SK-N-MC (cell line): ENCODE results near the gene RBM5.

Experiments
- DNase-seq: peaks from one replicate; pipeline ENCODE4 v3.0.0-alpha.2; 2011; ENCODE audit warnings: low read depth, low spot score
- H3K27ac ChIP-seq: fragments of 200-600 bp; sonication (generic); 2 replicates; pipeline ENCODE4 v1.5.1; 2016; ENCODE audit warnings: mixed run types
- H3K36me3 ChIP-seq: fragments of 200-600 bp; sonication (generic); 2 replicates; pipeline ENCODE4 v1.6.1; 2017; ENCODE audit warnings: antibody characterized with exemption, low read length, mixed read lengths; ENCODE audit not compliant: insufficient read depth
- H3K4me3 ChIP-seq: fragments of 200-600 bp; sonication (generic); 2 replicates; pipeline ENCODE4 v1.5.1; 2016
- H3K9ac ChIP-seq: fragments of 200-600 bp; sonication (generic); 2 replicates; pipeline ENCODE4 v1.8.0; 2017; ENCODE audit warnings: mixed run types, mixed read lengths; ENCODE audit not compliant: insufficient read length
- H3K9me3 ChIP-seq: fragments of 200-600 bp; sonication (generic); 2 replicates; pipeline ENCODE4 v1.6.1; 2017; ENCODE audit warnings: low read depth, mild to moderate bottlenecking, antibody characterized with exemption, low read length, moderate library complexity, mixed read lengths
- EZH2 ChIP-seq: fragments of 200-600 bp; sonication (generic); IDR thresholded peaks from one replicate; pipeline ENCODE4 v1.6.1; 2017; ENCODE audit warnings: antibody characterized with exemption
- FOXP2 ChIP-seq: optimal IDR thresholded peaks from 2 replicates; pipeline ENCODE3; 2011; ENCODE audit warnings: mild to moderate bottlenecking, moderate library complexity; ENCODE audit not compliant: insufficient read depth; ENCODE audit errors: extremely low read length, control extremely low read depth
- POLR2AphosphoS5 ChIP-seq: IDR thresholded peaks from 2 replicates; pipeline ENCODE4 v1.6.1; 2012; ENCODE audit warnings: mild to moderate bottlenecking, low read depth, low read length, borderline replicate concordance

RBM5 gene

DNA sequence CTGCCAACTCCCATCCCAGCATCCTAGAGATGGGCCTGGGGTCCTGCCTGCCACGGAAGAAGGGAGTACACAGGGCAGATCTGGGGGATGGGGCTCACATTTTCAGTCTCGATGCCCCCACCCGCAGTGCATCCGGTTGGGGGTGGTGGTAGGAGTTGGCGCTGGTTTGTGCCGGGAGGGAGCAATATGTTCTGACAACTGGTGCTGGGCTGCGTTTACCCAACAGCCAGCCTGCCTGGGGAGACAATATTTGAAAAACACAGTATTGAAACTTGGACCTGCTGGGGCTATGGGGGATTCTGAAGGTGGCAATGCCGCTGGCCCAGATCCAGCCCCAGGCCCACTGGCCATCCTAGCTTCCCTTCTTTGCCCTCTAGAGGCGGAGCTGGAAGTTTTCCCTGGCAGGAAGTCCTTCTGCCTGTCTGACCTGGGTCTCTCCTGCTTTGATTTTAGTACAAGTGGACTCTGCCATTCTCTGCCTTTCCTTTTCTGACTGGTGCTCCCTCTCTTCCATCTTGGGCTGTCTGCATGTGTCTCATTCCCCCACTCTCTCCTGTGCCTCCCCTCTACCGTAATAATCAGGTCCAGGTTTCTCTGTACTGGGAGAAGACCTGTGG, 69.9 kb downstream of the RBM5 start:
- TF ChIP-seq FOXP2 (no peak), EZH2 (no peak), POLR2AphosphoS5 (no peak)
- H3K36me3 ChIP-seq = no peaks in the 10 kb centered on the region
- no peak for DNase-seq
- no peaks in the 10 kb centered on the region for H3K9me3 ChIP-seq
- H3K4me3 ChIP-seq = no peak overlapping the region
- H3K9ac ChIP-seq = no peak overlapping the region
- H3K27ac ChIP-seq = no peak overlapping the region

DNA sequence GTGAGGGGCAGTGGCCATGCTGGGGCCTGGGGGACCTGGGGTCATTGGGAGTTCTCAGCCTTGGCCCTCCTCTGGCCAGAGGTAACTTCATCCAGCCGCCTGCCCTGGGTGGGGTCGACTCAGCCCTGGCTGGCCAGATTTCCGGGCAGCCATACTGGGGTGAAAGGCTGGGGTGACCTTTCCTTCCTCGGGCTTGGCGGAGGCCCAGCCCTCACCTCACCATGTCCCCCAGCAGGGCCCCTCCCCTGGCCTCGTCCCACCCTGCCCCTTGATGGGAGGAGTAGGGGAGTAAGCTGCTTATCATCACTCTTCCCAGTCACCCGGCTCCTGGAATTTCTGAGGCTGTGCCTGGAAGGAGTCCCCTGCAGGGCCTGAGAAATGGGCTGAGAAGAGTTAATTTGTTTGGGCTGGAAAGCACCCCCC, 71.9 kb downstream of the RBM5 start:
- Histone ChIP-seq H3K36me3 (no peaks in the 10 kb centered on the region), H3K4me3 (no peak overlapping the region), H3K9ac (no peak overlapping the region), H3K27ac (no peak overlapping the region), H3K9me3 (no peaks in the 10 kb centered on the region)
- no peak for DNase-seq
- TF ChIP-seq FOXP2 = no peak
- TF ChIP-seq EZH2 = no peak
- no peak for TF ChIP-seq POLR2AphosphoS5

DNA sequence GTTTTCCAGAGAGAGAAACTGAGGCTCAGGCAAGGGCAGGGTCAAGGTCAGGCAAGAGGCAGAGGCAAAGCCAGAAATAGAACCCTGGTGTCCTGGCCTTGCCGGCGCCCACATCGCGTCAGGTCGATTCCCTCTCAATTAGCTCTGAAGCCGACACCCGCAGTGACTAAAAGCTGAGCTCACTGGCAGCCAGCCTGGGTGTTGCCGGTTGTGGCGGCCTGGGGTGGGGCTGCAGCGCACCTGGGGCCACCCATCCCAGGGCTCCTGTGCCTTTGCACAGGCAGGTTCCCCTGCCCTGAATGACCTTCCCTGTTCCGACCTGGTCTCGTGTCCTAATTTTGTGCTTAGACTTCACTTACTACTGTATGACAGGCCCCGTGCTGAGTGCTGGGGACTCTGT, 72.6 kb downstream of the RBM5 start:
- Histone ChIP-seq H3K4me3 (no peak overlapping the region), H3K9ac (no peak overlapping the region), H3K9me3 (no peaks in the 10 kb centered on the region), H3K36me3 (no peaks in the 10 kb centered on the region), H3K27ac (no peak overlapping the region)
- DNase-seq = no peak
- TF ChIP-seq FOXP2 (no peak), POLR2AphosphoS5 (no peak), EZH2 (no peak)

DNA sequence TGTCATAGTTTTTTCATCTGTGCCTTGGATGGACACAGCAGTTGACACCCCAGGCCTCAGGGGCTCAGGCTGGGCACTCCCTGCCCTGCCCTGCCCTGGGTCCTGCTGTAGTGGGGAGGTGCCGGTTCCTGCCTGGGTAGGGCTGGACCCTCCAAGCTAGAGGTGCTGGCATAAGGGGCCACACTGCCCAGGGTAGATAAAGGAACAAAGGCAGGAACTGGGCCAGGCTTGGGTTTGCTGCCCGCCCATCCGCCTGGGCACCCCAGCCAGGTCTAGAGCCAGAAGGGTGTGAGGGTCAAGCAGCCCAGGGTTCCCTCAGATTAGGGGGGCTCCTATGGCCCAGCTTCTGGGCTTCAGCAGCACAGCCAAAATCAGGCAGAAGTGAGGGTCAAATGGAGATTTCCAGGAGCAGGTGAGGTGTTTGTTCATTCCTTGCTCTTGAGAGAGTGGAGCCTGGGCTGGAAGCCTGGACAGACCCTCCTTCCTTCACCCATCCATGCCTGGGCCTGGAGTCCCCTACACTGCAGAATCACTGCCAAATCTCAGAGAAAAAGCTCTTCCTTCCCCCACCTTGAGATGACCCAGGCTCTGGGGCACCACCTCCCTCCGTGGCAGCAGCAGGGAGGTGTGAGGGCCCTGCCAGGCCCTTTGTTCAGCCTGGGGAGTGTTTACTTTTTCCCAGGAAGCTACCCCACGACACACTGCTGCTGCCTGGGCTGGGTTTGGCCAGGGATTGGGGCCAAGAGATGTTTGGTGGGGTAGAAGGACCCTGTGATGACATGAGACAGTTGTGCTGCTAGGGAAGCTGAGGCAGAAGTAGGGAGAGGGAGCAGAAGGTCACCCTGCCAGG, 73.5 kb downstream of the RBM5 start:
- H3K9ac ChIP-seq = no peak overlapping the region
- DNase-seq = no peak
- H3K4me3 ChIP-seq = no peak overlapping the region
- H3K27ac ChIP-seq = no peak overlapping the region
- TF ChIP-seq EZH2 (no peak), FOXP2 (no peak), POLR2AphosphoS5 (no peak)
- no peaks in the 10 kb centered on the region for H3K36me3 ChIP-seq
- no peaks in the 10 kb centered on the region for H3K9me3 ChIP-seq

DNA sequence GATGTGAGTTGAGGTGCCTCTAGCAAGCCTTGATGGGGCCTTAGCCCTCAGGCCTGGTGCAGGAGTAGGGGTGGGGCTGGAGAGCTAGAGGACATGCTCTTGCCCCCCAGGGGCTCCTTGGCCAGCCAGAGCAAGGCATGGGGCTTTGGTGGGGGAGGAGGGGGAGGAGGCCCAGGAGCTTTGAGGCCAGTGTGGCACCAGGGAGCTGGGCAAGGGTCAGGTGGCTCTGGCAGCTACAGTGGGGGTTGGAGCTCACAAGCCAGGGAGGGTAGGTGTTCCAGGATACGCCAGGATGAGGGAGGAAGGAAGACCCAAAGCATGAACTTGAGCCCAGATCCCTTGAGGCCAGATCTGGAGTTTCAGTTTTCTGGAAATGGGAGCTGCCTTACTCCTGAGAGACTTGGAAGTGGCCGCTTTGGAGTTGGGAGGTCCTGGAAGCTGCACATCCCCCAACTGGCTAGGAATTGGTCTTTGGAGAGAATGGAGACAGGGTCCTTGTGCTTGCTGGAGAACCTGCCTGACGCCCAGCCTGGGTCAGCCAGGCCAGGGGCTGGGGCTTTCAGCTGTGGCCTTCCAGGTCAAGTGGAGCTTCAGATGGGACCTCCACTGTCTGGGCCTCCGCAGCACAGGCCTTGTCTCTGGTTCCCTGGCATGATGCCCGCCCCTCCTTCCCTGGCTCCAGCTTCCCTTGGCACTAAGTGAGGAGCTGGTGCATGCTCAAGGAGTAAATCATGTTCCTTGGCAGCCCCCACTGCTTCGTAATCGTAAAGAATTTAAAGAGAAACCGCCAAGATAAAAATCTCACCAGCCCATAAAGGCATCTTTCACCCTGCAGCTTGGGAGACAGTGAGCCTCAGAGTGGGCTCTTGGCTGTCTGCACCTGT, 75.1 kb downstream of the RBM5 start:
- Histone ChIP-seq H3K27ac (no peak overlapping the region), H3K9ac (no peak overlapping the region), H3K9me3 (no peaks in the 10 kb centered on the region), H3K4me3 (no peak overlapping the region), H3K36me3 (no peaks in the 10 kb centered on the region)
- DNase-seq = no peak
- TF ChIP-seq EZH2 (no peak), POLR2AphosphoS5 (no peak), FOXP2 (no peak)

DNA sequence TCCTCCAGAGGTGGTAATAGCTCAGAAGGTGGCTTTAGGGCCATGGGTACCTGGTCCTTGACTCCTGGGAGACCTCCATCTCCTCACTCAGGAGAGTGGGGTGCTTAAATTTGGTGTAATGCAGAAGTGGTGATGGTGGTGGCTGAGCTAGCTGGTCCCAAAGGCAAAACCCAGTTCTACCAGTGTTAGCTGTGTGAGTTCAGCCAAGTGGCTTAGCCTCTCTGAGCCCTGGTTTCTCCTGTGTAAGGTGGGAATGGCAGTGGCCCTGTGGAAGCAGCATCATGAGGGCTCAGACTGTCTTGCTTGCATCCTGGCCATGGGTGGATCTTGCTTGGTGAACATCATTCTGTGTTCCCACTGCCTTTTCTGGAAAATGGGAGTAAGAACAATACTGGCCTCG, 75.8 kb downstream of the RBM5 start:
- DNase-seq = no peak
- no peak overlapping the region for H3K27ac ChIP-seq
- H3K36me3 ChIP-seq = no peaks in the 10 kb centered on the region
- H3K4me3 ChIP-seq = no peak overlapping the region
- TF ChIP-seq POLR2AphosphoS5 (no peak), EZH2 (no peak), FOXP2 (no peak)
- H3K9ac ChIP-seq = no peak overlapping the region
- no peaks in the 10 kb centered on the region for H3K9me3 ChIP-seq

DNA sequence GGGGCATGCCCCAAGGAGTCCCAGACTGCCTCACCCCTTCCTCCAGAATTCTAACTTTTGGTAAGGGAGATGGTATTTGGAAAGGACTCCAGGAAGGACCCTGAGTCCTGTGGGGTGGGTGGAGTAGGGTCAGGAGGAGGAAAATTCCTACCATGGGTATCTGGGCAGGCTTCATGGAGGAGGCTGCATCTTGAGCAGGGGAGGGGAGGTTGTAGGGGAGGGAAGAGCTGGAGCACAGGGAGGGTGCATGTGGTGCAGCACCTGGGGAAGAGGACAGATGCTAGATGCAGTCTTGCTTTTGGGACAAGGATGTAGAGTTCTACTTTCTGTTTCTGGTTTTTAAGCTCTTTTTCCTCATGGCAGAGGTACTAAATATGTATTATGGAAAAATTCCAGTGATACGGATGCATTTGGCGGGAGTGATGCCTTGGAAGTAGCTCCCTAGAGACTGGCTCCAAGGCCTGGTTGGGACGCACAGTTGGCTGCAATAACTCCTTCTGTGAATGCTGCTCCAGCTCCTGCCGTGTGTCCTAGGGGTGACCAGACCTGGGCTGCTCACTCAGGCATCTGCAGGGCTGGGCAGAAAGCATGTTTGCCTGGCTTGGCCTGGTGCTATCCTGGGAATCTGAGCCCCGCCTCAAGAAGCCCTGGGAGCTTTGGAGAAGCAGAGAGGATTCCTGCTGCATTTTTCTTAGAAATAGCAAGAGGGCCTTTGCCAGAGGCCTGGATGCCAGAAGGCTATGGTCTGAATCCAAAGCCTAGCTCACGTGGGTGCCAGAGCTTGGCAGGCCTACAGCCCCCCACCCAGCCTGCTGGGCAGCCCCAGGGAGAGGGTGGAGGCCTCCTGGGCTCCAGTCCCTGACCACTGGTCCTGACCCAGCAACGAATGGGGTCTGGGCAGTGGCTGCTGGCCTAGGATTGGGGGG, 76.5 kb downstream of the RBM5 start:
- Histone ChIP-seq H3K36me3 (no peaks in the 10 kb centered on the region), H3K27ac (no peak overlapping the region), H3K9me3 (no peaks in the 10 kb centered on the region), H3K9ac (no peak overlapping the region), H3K4me3 (no peak overlapping the region)
- no peak for TF ChIP-seq POLR2AphosphoS5
- no peak for TF ChIP-seq FOXP2
- no peak for TF ChIP-seq EZH2
- DNase-seq = no peak

DNA sequence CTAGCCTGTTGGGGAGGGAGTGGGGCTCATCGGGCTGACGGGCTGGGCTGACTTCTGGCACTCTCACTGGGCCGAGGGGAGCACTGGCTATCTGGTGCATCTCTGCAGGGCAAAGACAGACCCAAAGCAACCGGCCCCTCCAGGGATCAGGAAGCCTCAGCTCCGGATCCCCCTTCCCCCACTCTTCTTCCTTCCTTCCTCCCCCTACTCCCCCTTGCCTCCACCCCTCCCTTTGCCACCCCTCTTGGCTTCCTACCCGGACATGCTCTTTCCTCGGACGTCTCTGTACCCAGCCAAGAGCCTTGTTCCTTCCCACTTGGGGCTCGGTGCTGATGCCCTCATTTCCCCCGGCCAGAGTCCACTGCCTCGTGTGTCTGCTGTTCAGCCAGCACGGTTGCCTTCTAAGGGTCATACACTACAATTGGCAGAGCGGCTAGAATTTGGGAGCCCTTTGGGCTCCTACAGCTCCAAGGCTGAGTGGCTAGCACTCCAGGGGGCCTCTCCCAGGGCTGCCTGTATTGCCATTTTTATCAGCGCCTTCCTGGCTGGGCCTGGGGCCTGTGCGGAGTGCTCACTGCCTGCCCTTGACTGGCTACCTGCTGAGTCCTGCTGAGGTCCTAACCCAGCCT, 77.3 kb downstream of the RBM5 start:
- Histone ChIP-seq H3K36me3 (no peaks in the 10 kb centered on the region), H3K9me3 (no peaks in the 10 kb centered on the region), H3K27ac (no peak overlapping the region), H3K9ac (no peak overlapping the region), H3K4me3 (no peak overlapping the region)
- DNase-seq = no peak
- TF ChIP-seq EZH2 (no peak), FOXP2 (no peak), POLR2AphosphoS5 (no peak)
